Neuron (in vitro differentiated cells): ENCODE data around the gene REPIN1.

Experiments
- H2AFZ ChIP-seq: one replicate; pipeline ENCODE4 v1.6.1; 2013; ENCODE audit warnings: low read depth, mild to moderate bottlenecking, inconsistent platforms, low read length, moderate library complexity
- H3K27me3 ChIP-seq: one replicate; pipeline ENCODE4 v1.6.1; 2013; ENCODE audit warnings: low read length; ENCODE audit not compliant: insufficient read depth
- H3K36me3 ChIP-seq: one replicate; pipeline ENCODE4 v1.6.1; 2013; ENCODE audit warnings: low read length; ENCODE audit not compliant: insufficient read depth
- H3K4me1 ChIP-seq: one replicate; pipeline ENCODE4 v1.6.1; 2013; ENCODE audit warnings: low read length; ENCODE audit not compliant: insufficient read depth
- H3K4me3 ChIP-seq: 2 replicates; pipeline ENCODE4 v1.5.1; 2013; ENCODE audit warnings: mild to moderate bottlenecking, low read length, moderate library complexity
- H3K9me3 ChIP-seq: one replicate; pipeline ENCODE4 v1.6.1; 2013; ENCODE audit warnings: low read length

The REPIN1 gene

GRCh38 chr7:150368096-150368883 lies at the start of gene REPIN1:
TSS of gene REPIN1 (plus strand) at chr7:150368822. CDS start at chr7:150369712, 890 bp downstream.
- Histone ChIP-seq H3K36me3 (peaks cover 24% of the 10 kb centered on the region), H3K9me3 (no peaks in the 10 kb centered on the region), H3K4me1 (peaks cover 23% of the 10 kb centered on the region), H3K4me3 (peak within 1 kb of the TSS; percentile 91), H2AFZ (peak within 1 kb of the TSS; percentile 80), H3K27me3 (no peaks in the 10 kb centered on the region)

- peaks cover 2% of the 10 kb centered on the region for H3K27me3 ChIP-seq
- no peaks in the 10 kb centered on the region for H3K36me3 ChIP-seq
- no peak overlapping the region for H3K4me3 ChIP-seq
- H3K9me3 ChIP-seq, result peaks cover 3% of the 10 kb centered on the region
- no peak overlapping the region for H2AFZ ChIP-seq
- no peaks in the 10 kb centered on the region for H3K4me1 ChIP-seq
These were observed 46.9 kb upstream of the REPIN1 start for GRCh38 chr7:150321788-150322113.

GRCh38 chr7:150322114-150322832 lies 46.3 kb upstream of the REPIN1 start:
- Histone ChIP-seq H3K4me3 (no peak overlapping the region), H3K9me3 (peaks cover 3% of the 10 kb centered on the region), H3K36me3 (no peaks in the 10 kb centered on the region), H3K27me3 (peaks cover 3% of the 10 kb centered on the region), H3K4me1 (no peaks in the 10 kb centered on the region), H2AFZ (no peak overlapping the region)

- Histone ChIP-seq H3K36me3 (no peaks in the 10 kb centered on the region), H3K9me3 (peaks cover 3% of the 10 kb centered on the region), H3K4me1 (no peaks in the 10 kb centered on the region), H3K4me3 (no peak within 1 kb of the TSS), H3K27me3 (peaks cover 3% of the 10 kb centered on the region), H2AFZ (no peak within 1 kb of the TSS)
These were observed 45.6 kb upstream of the REPIN1 start, which contains the start of the genes ACTR3C and LRRC61 for GRCh38 chr7:150322833-150323681. TSS of gene ACTR3C (minus strand) at chr7:150323545. CDS start at chr7:150295296, 28,249 bp downstream. TSS of gene LRRC61 (plus strand) at chr7:150323355. CDS start at chr7:150336862, 13,507 bp downstream.

GRCh38 chr7:150323682-150324372 lies 44.8 kb upstream of the REPIN1 start:
- Histone ChIP-seq H3K36me3 (no peaks in the 10 kb centered on the region), H2AFZ (no peak overlapping the region), H3K27me3 (peaks cover 3% of the 10 kb centered on the region), H3K4me3 (no peak overlapping the region), H3K4me1 (no peaks in the 10 kb centered on the region), H3K9me3 (peaks cover 3% of the 10 kb centered on the region)

GRCh38 chr7:150324373-150324961 lies 44.2 kb upstream of the REPIN1 start:
- H2AFZ ChIP-seq, result no peak overlapping the region
- H3K27me3 ChIP-seq, result peaks cover 3% of the 10 kb centered on the region
- H3K4me1 ChIP-seq, result no peaks in the 10 kb centered on the region
- no peak overlapping the region for H3K4me3 ChIP-seq
- H3K36me3 ChIP-seq, result no peaks in the 10 kb centered on the region
- H3K9me3 ChIP-seq, result peaks cover 3% of the 10 kb centered on the region

- Histone ChIP-seq H3K27me3 (peaks cover 3% of the 10 kb centered on the region), H3K4me3 (no peak overlapping the region), H3K36me3 (no peaks in the 10 kb centered on the region), H3K4me1 (no peaks in the 10 kb centered on the region), H3K9me3 (peaks cover 3% of the 10 kb centered on the region), H2AFZ (no peak overlapping the region)
These were observed 43.5 kb upstream of the REPIN1 start for GRCh38 chr7:150325110-150325611.

- no peaks in the 10 kb centered on the region for H3K36me3 ChIP-seq
- H3K9me3 ChIP-seq, result peaks cover 3% of the 10 kb centered on the region
- H3K27me3 ChIP-seq, result peaks cover 6% of the 10 kb centered on the region
- H2AFZ ChIP-seq, result no peak overlapping the region
- no peaks in the 10 kb centered on the region for H3K4me1 ChIP-seq
- H3K4me3 ChIP-seq, result no peak overlapping the region
These were observed 42.7 kb upstream of the REPIN1 start for GRCh38 chr7:150325901-150326300.

- H3K4me1 ChIP-seq, result no peaks in the 10 kb centered on the region
- H2AFZ ChIP-seq, result no peak overlapping the region
- peaks cover 3% of the 10 kb centered on the region for H3K9me3 ChIP-seq
- no peak overlapping the region for H3K4me3 ChIP-seq
- H3K36me3 ChIP-seq, result no peaks in the 10 kb centered on the region
- H3K27me3 ChIP-seq, result peaks cover 6% of the 10 kb centered on the region
These were observed 41.9 kb upstream of the REPIN1 start for GRCh38 chr7:150326657-150327268.

- Histone ChIP-seq H3K4me1 (no peaks in the 10 kb centered on the region), H3K27me3 (peaks cover 6% of the 10 kb centered on the region), H3K36me3 (no peaks in the 10 kb centered on the region), H3K4me3 (no peak overlapping the region), H3K9me3 (peaks cover 3% of the 10 kb centered on the region), H2AFZ (no peak overlapping the region)
These were observed 41.3 kb upstream of the REPIN1 start for GRCh38 chr7:150327308-150327707.

- Histone ChIP-seq H3K27me3 (peaks cover 6% of the 10 kb centered on the region), H2AFZ (no peak overlapping the region), H3K9me3 (no peaks in the 10 kb centered on the region), H3K4me1 (no peaks in the 10 kb centered on the region), H3K4me3 (no peak overlapping the region), H3K36me3 (no peaks in the 10 kb centered on the region)
These were observed 39.1 kb upstream of the REPIN1 start for GRCh38 chr7:150329331-150330120.
